Heart left ventricle (tissue), 13 donors: Measurements from ENCODE around the gene IRF1.
"Not testable (repeated sequence)": the region's sequence is repeated elsewhere in the genome, so short reads cannot be mapped to it uniquely, and the experiment has no call there.

Source experiments
- CTCF ChIP-seq, 12 donors: fragments of 200-600 bp; sonication (generic) in 4 of 12; IDR thresholded peaks; one replicate each; pipeline versions ENCODE4 v1.5.0 to v1.8.0; 2018 to 2022; ENCODE audit warnings: antibody characterized with exemption in 12 of 12, mild to moderate bottlenecking in 5 of 12
- POLR2A ChIP-seq, 2 donors: fragments of 450-650 bp; IDR thresholded peaks; one replicate each; pipeline ENCODE4 v1.6.1; 2017; ENCODE audit warnings: antibody characterized with exemption in 2 of 2, mild to moderate bottlenecking in 2 of 2, moderate library complexity in 2 of 2
- donor health status: ischemic (EF 13 %, LVEDD 7.1; RV severe dilation, severe dysfunction).
- donor health status: DM: no; HTN: yes; CAD: no.
- donor health status: DM: no; HTN: no; CAD: no.
- donor health status: ischemic (EF 25% LVEDD 6.9; RV normal size, moderate dysfunction).
- donor health status: ischemic (EF 25% LVEDD 5.7; RV mildly dilated, moderate dysfunction).
- donor health status: ischemic (EF 35%, LVEDD 5.7; RV mildly dilated, moderate dysfunction).
- donor health status: nonischemic (EF 11% LVEDD 7.7; RV severe dilation, severe dysfunction).
- donor health status: DM: yes; HTN: yes; CAD: no.
- donor health status: PGD.
- donor health status: ischemic (EF 29% LVEDD 5.4; RV normal size, mild dysfunction).
- donor health status: nonischemic (EF 23%, LVEDD 6.1; RV moderate dilation, normal function).

GRCh38 chr5:132438267-132438645 is 52.3 kb downstream of the IRF1 start:
- TF ChIP-seq POLR2A, CTCF (IDR thresholded peaks at IDR 0.05): not testable (repeated sequence)
